GM19035 (cell line): ENCODE measurements around the gene PTPRN2.
"Not testable (repeated sequence)": the region's sequence is repeated elsewhere in the genome, so short reads cannot be mapped to it uniquely, and the experiment has no call there.

Experiments
- ATAC-seq: cut with Tn5 transposase; IDR thresholded peaks from one replicate; pipeline ENCODE4 v1.9.1; 2021; ENCODE audit not compliant: unreplicated experiment

The PTPRN2 gene

GRCh38 chr7:157994319-157994718 is 593.3 kb downstream of the PTPRN2 start:
- no peak for ATAC-seq

GRCh38 chr7:157993406-157994105 is 594.1 kb downstream of the PTPRN2 start:
- no peak for ATAC-seq

GRCh38 chr7:157992511-157993160 is 595.0 kb downstream of the PTPRN2 start:
- ATAC-seq = no peak

GRCh38 chr7:157991761-157992160 is 595.9 kb downstream of the PTPRN2 start:
- no peak for ATAC-seq

- ATAC-seq = no peak
These were observed 596.3 kb downstream of the PTPRN2 start for GRCh38 chr7:157991351-157991750.

- ATAC-seq = no peak
These were observed 596.8 kb downstream of the PTPRN2 start for GRCh38 chr7:157990881-157991250.

- ATAC-seq = no peak
These were observed 597.3 kb downstream of the PTPRN2 start for GRCh38 chr7:157990226-157990880.

GRCh38 chr7:157989589-157989988 is 598.0 kb downstream of the PTPRN2 start:
- no peak for ATAC-seq

GRCh38 chr7:157987906-157988305 is 599.7 kb downstream of the PTPRN2 start:
- ATAC-seq = no peak

GRCh38 chr7:157986051-157986450 is 601.6 kb downstream of the PTPRN2 start:
- ATAC-seq = no peak

GRCh38 chr7:157985636-157986035 is 602.0 kb downstream of the PTPRN2 start:
- ATAC-seq = no peak

- no peak for ATAC-seq
These were observed 603.0 kb downstream of the PTPRN2 start for GRCh38 chr7:157984423-157985163.

GRCh38 chr7:157983502-157984422 is 603.9 kb downstream of the PTPRN2 start:
- ATAC-seq = no peak

- ATAC-seq = no peak
These were observed 605.8 kb downstream of the PTPRN2 start for GRCh38 chr7:157981778-157982177.

GRCh38 chr7:157980774-157981173 is 606.8 kb downstream of the PTPRN2 start:
- no peak for ATAC-seq

GRCh38 chr7:157980341-157980731 is 607.3 kb downstream of the PTPRN2 start:
- ATAC-seq = not testable (repeated sequence)

GRCh38 chr7:157979636-157980340 is 607.8 kb downstream of the PTPRN2 start:
- ATAC-seq = no peak

GRCh38 chr7:157978766-157979165 is 608.9 kb downstream of the PTPRN2 start:
- ATAC-seq = no peak

- ATAC-seq = no peak
These were observed 609.7 kb downstream of the PTPRN2 start for GRCh38 chr7:157977717-157978496.
